ENCODE data around the gene PHLDA2. TPM values are rescaled to one million over a fixed set of nuclear protein-coding genes. Genes with fewer than 3 reads are reported as not detected.

Gene PHLDA2
- total and polyA plus RNA-seq, 12 donors: 0.11 to 8.9 (median 2.1) TPM; not detected in 3

DNA sequence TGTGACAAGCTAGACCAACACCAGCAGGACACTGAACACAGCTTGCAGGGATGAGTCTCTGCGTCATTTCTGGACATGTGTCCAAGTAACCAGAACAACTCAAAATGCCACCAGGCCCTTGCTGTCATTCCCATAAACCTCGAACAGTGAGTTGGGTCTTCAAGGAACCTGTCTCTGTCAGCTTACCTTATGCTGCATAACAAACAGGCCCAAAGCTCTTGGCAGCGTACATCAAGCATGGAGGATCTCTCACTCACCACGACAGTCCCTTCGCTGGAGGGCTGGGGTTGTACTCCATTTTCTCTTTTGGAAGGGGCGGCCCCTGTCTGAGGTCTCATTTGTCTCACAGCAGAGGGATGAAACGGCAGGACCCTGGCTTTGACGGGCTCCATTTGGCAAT is 50.4 kb downstream of the PHLDA2 start:
- no peak for DNase-seq
- Histone ChIP-seq H3K36me3 (replicated peaks in 1 of 2) (no peaks in the 10 kb centered on the region), H3K27me3 (no peaks in the 10 kb centered on the region), H3K4me1 (replicated peaks in 1 of 2) (peaks cover 0 to 14% of the 10 kb centered on the region in 2 donors), H3K4me3 (no peak overlapping the region), H3K27ac (no peak overlapping the region), H3K9me3 (replicated peaks in 1 of 3) (no peaks in the 10 kb centered on the region)
- TF ChIP-seq POLR2A (IDR thresholded peaks at IDR 0.05): no peak
- TF ChIP-seq, protein P1, sequence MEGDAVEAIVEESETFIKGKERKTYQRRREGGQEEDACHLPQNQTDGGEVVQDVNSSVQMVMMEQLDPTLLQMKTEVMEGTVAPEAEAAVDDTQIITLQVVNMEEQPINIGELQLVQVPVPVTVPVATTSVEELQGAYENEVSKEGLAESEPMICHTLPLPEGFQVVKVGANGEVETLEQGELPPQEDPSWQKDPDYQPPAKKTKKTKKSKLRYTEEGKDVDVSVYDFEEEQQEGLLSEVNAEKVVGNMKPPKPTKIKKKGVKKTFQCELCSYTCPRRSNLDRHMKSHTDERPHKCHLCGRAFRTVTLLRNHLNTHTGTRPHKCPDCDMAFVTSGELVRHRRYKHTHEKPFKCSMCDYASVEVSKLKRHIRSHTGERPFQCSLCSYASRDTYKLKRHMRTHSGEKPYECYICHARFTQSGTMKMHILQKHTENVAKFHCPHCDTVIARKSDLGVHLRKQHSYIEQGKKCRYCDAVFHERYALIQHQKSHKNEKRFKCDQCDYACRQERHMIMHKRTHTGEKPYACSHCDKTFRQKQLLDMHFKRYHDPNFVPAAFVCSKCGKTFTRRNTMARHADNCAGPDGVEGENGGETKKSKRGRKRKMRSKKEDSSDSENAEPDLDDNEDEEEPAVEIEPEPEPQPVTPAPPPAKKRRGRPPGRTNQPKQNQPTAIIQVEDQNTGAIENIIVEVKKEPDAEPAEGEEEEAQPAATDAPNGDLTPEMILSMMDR (IDR thresholded peaks at IDR 0.05): no peak
- WGBS, 4 donors: 95 to 100% (median 97%) methylated on average over 7 to 8 of the region's 8 CpGs
- intact Hi-C loops (cut with DNase I): no loop called here

Small RNA genes within 50 kb of the gene (small RNA-seq; reads per million reads assigned to genes)
- gene SNORA54: 7.4 to 13.3 reads per million in 2 donors

Other genes starting within 250 kb of the PHLDA2 start
- gene KCNQ1OT1, start 229.4 kb downstream of the PHLDA2 start, total RNA-seq: 10 to 100 TPM in 1 of 9 donors, 1 to 10 TPM in 4, under 1 TPM in 4; 0.55 to 10.6 (median 1.8) TPM
- gene KCNQ1OT1, start 229.4 kb downstream of the PHLDA2 start, polyA plus RNA-seq: 1 to 10 TPM in 1 of 3 donors, under 1 TPM in 2; 0.15 to 1.4 (median 0.17) TPM
- gene CDKN1C, start 43.6 kb downstream of the PHLDA2 start, total RNA-seq: 100 to 1,000 TPM in 8 of 9 donors, 10 to 100 TPM in 1; 32.8 to 817 (median 527) TPM
- gene CDKN1C, start 43.6 kb downstream of the PHLDA2 start, polyA plus RNA-seq: 100 to 1,000 TPM in 2 of 3 donors, 10 to 100 TPM in 1; 17.7 to 229 (median 152) TPM
- gene NAP1L4, start 62.9 kb upstream of the PHLDA2 start, total RNA-seq: 100 to 1,000 TPM in 1 of 9 donors, 10 to 100 TPM in 8; 39.7 to 128 (median 79.5) TPM
- gene NAP1L4, start 62.9 kb upstream of the PHLDA2 start, polyA plus RNA-seq: 100 to 1,000 TPM in 1 of 3 donors, 10 to 100 TPM in 2; 63.1 to 100 (median 80.3) TPM
- gene CARS1, start 128.0 kb upstream of the PHLDA2 start, total RNA-seq: 10 to 100 TPM; 17.2 to 46.7 (median 28.1) TPM
- 10 to 100 TPM; 31.1 to 35.2 (median 32.5) TPM for gene CARS1, start 128.0 kb upstream of the PHLDA2 start, polyA plus RNA-seq
- 10 to 100 TPM in 8 of 9 donors, 1 to 10 TPM in 1; 3.1 to 29.3 (median 21.4) TPM for gene OSBPL5, start 235.9 kb upstream of the PHLDA2 start, total RNA-seq
- 10 to 100 TPM in 2 of 3 donors, 1 to 10 TPM in 1; 2.7 to 30.6 (median 18.9) TPM for gene OSBPL5, start 235.9 kb upstream of the PHLDA2 start, polyA plus RNA-seq